GM10248 (cell line): ENCODE data around the gene BBS1.
"Not testable (repeated sequence)": the region's sequence is repeated elsewhere in the genome, so short reads cannot be mapped to it uniquely, and the experiment has no call there.

Source experiments
- CTCF ChIA-PET: fragments of 300-600 bp; sonication (Branson Sonifier 250); formaldehyde crosslinking; extraction: SDS; loops from one replicate; lab custom pipeline; 2021; ENCODE audit warnings: antibody characterized with exemption; lab: Yijun Ruan, JAX
- POLR2A ChIA-PET: fragments of 350-650 bp; sonication (Branson Sonifier 250); formaldehyde crosslinking; extraction: SDS; loops from one replicate; lab custom pipeline; 2020; ENCODE audit warnings: antibody characterized with exemption; lab: Yijun Ruan, JAX
- DNase-seq: peaks from one replicate; pipeline ENCODE4 v3.0.0; 2012; ENCODE audit errors: extremely low spot score
- CTCF ChIP-seq: IDR thresholded peaks from 2 replicates; pipeline ENCODE4 v1.5.1; 2012; ENCODE audit warnings: mild to moderate bottlenecking, low read depth; ENCODE audit errors: extremely low read depth, missing control alignments, control extremely low read depth

The BBS1 gene

GRCh38 chr11:66510271-66510989 is at the start of gene BBS1:
BBS1 (plus strand) TSS chr11:66510635; CDS start chr11:66510660, 25 bp downstream.
- DNase-seq = peak; percentile 91
- ChIA-PET POLR2A (no interaction called here), CTCF (interaction anchor here (0.9 to 1.9 kb wide), 6 partner anchors 20 to 168 kb away, joined by 3 to 7 read pairs (median 3); partner anchors contain the start of genes DPP3 and RBM4B)
- no peak for TF ChIP-seq CTCF

GRCh38 chr11:66462010-66462409 is 48.4 kb upstream of the BBS1 start:
- POLR2A ChIA-PET = no interaction called here
- CTCF ChIA-PET = interaction anchor here (0.9 to 1.6 kb wide), 5 partner anchors 10 to 76 kb away, joined by 3 to 7 read pairs (median 3); partner anchors contain the start of gene MRPL11
- no peak for DNase-seq
- no peak for TF ChIP-seq CTCF

GRCh38 chr11:66462911-66463310 is 47.5 kb upstream of the BBS1 start:
- POLR2A ChIA-PET = no interaction called here
- CTCF ChIA-PET = interaction anchor here (1.0 to 1.6 kb wide), 3 partner anchors 17 to 77 kb away, joined by 4 to 5 read pairs (median 5); partner anchors contain the start of gene DPP3

GRCh38 chr11:66464116-66464515 is 46.3 kb upstream of the BBS1 start:
- DNase-seq, POLR2A ChIA-PET: not testable (repeated sequence)
- CTCF ChIA-PET = interaction anchor here (8.3 kb wide), 1 partner anchor 15 kb away, joined by 83 read pairs; the partner anchor contains the start of gene DPP3

More at GRCh38 chr11:66462911-66463310, 47.5 kb upstream of the BBS1 start:
- TF ChIP-seq CTCF = no peak
- DNase-seq = no peak

GRCh38 chr11:66464916-66465315 is 45.5 kb upstream of the BBS1 start:
- POLR2A ChIA-PET = no interaction called here
- CTCF ChIA-PET = interaction anchor here (0.8 to 8.3 kb wide), 4 partner anchors 14 to 76 kb away, joined by 3 to 83 read pairs (median 3); partner anchors contain the start of genes DPP3 and MRPL11
- no peak for TF ChIP-seq CTCF

GRCh38 chr11:66465373-66466224 is 44.8 kb upstream of the BBS1 start:
- POLR2A ChIA-PET = interaction anchor here (1.0 kb wide), 1 partner anchor 173 kb away, joined by 6 read pairs; the partner anchor contains the start of gene RBM4
- TF ChIP-seq CTCF = no peak
- no peak for DNase-seq
- CTCF ChIA-PET = interaction anchor here (1.0 to 8.3 kb wide), 7 partner anchors 13 to 196 kb away, joined by 3 to 83 read pairs (median 3); partner anchors contain the start of genes DPP3 and MRPL11

More at GRCh38 chr11:66464916-66465315, 45.5 kb upstream of the BBS1 start:
- no peak for DNase-seq
